Astrocyte of the hippocampus (primary cell): ENCODE results near the gene TMEM271.

Experiments used
- DNase-seq: peaks from one replicate; pipeline ENCODE4 v3.0.0; 2011; ENCODE audit warnings: low read depth, low spot score

The TMEM271 gene

GRCh38 chr4:534101-534575, 42.0 kb downstream of the TMEM271 start:
- no peak for DNase-seq

GRCh38 chr4:533318-534100, 42.6 kb downstream of the TMEM271 start:
- no peak for DNase-seq

GRCh38 chr4:532588-533317, 43.3 kb downstream of the TMEM271 start:
- DNase-seq, result no peak

GRCh38 chr4:531721-532565, 44.2 kb downstream of the TMEM271 start:
- no peak for DNase-seq

GRCh38 chr4:531076-531475, 45.0 kb downstream of the TMEM271 start:
- DNase-seq, result no peak

GRCh38 chr4:530017-530781, 45.9 kb downstream of the TMEM271 start:
- no peak for DNase-seq

GRCh38 chr4:529563-529962, 46.5 kb downstream of the TMEM271 start:
- DNase-seq, result no peak

- DNase-seq, result no peak
These were observed 47.3 kb downstream of the TMEM271 start for GRCh38 chr4:528835-529234.

- DNase-seq, result no peak
These were observed 47.8 kb downstream of the TMEM271 start for GRCh38 chr4:528296-528695.

GRCh38 chr4:526971-527460, 49.1 kb downstream of the TMEM271 start:
- no peak for DNase-seq

- no peak for DNase-seq
These were observed 49.7 kb downstream of the TMEM271 start for GRCh38 chr4:526189-526909.

- DNase-seq, result no peak
These were observed 50.4 kb downstream of the TMEM271 start for GRCh38 chr4:525660-526059.

- no peak for DNase-seq
These were observed 51.9 kb downstream of the TMEM271 start for GRCh38 chr4:524196-524595.
